Esophagus squamous epithelium (tissue), 4 donors: ENCODE results near the gene EAPP.

Experiments used
- CTCF ChIP-seq, 6 experiments: fragments of 450-650 bp in 4 of 6; fragments of 200-600 bp in 2 of 6; sonication (generic) in 2 of 6; IDR thresholded peaks; one replicate each; pipeline ENCODE4 v1.5.1; 2016 to 2019; ENCODE audit warnings: antibody characterized with exemption in 6 of 6, mild to moderate bottlenecking in 4 of 6, moderate library complexity in 4 of 6
- POLR2A ChIP-seq, 4 donors: fragments of 450-650 bp; IDR thresholded peaks; one replicate each; pipeline ENCODE4 v1.6.1; 2017; ENCODE audit warnings: antibody characterized with exemption in 4 of 4, mild to moderate bottlenecking in 4 of 4, moderate library complexity in 3 of 4

GRCh38 chr14:34501004-34501580 is 38.4 kb downstream of the EAPP start:
- TF ChIP-seq CTCF (IDR thresholded peaks at IDR 0.05), result no peak
- no peak for TF ChIP-seq POLR2A (IDR thresholded peaks at IDR 0.05)
